BLaER1 (cell line): ENCODE results near the gene RPS6KA5.
"Not testable (repeated sequence)": the region's sequence is repeated elsewhere in the genome, so short reads cannot be mapped to it uniquely, and the experiment has no call there.

ENCODE experiments used
- H3K27ac ChIP-seq: shearing (Covaris generic); formaldehyde crosslinking; 2 replicates; pipeline ENCODE4 v1.8.1; 2022
- H3K27me3 ChIP-seq: shearing (Covaris generic); formaldehyde crosslinking; 2 replicates; pipeline ENCODE4 v1.8.1; 2022
- H3K36me3 ChIP-seq: shearing (Covaris generic); formaldehyde crosslinking; 2 replicates; pipeline ENCODE4 v1.8.1; 2022
- H3K4me1 ChIP-seq: shearing (Covaris generic); formaldehyde crosslinking; 2 replicates; pipeline ENCODE4 v1.8.1; 2022
- H3K4me2 ChIP-seq: shearing (Covaris generic); formaldehyde crosslinking; 2 replicates; pipeline ENCODE4 v1.8.1; 2022
- H3K4me3 ChIP-seq: shearing (Covaris generic); formaldehyde crosslinking; 2 replicates; pipeline ENCODE4 v1.8.1; 2022
- H3K9ac ChIP-seq: shearing (Covaris generic); formaldehyde crosslinking; 2 replicates; pipeline ENCODE4 v1.8.1; 2022
- H3K9me3 ChIP-seq: shearing (Covaris generic); formaldehyde crosslinking; 2 replicates; pipeline ENCODE4 v1.8.1; 2022
- H4K20me1 ChIP-seq: shearing (Covaris generic); formaldehyde crosslinking; 2 replicates; pipeline ENCODE4 v1.8.1; 2022
- Cebpa-rat ChIP-seq: shearing (Covaris generic); IDR thresholded peaks from 2 replicates; pipeline ENCODE4 v1.8.1; 2022

The RPS6KA5 gene

GRCh38 chr14:91060351-91061055 is at the start of gene RPS6KA5:
RPS6KA5 (minus strand) TSS chr14:91060641; CDS start chr14:91060434, 207 bp downstream.
- peaks cover 23% of the 10 kb centered on the region for H3K4me1 ChIP-seq
- no peaks in the 10 kb centered on the region for H3K9me3 ChIP-seq
- no peaks in the 10 kb centered on the region for H4K20me1 ChIP-seq
- peak within 1 kb of the TSS; percentile 84 for H3K9ac ChIP-seq
- peak within 1 kb of the TSS; percentile 86 for H3K4me3 ChIP-seq
- no peaks in the 10 kb centered on the region for H3K36me3 ChIP-seq
- peak within 1 kb of the TSS; percentile 82 for H3K27ac ChIP-seq
- no peaks in the 10 kb centered on the region for H3K27me3 ChIP-seq
- peak within 1 kb of the TSS; percentile 92 for H3K4me2 ChIP-seq
- TF ChIP-seq Cebpa-rat, result no peak

- no peak for TF ChIP-seq Cebpa-rat
Observed at GRCh38 chr14:91108941-91109611, 48.6 kb upstream of the RPS6KA5 start.

GRCh38 chr14:91103116-91103515 is 42.7 kb upstream of the RPS6KA5 start:
- H3K27ac ChIP-seq, result no peak overlapping the region
- H3K27me3 ChIP-seq, result no peaks in the 10 kb centered on the region
- H3K9ac ChIP-seq, result no peak overlapping the region
- H3K4me2 ChIP-seq, result no peak overlapping the region
- H3K36me3 ChIP-seq, result no peaks in the 10 kb centered on the region
- TF ChIP-seq Cebpa-rat, result no peak
- H3K9me3 ChIP-seq, result no peaks in the 10 kb centered on the region
- H3K4me1 ChIP-seq, result peaks cover 6% of the 10 kb centered on the region
- no peaks in the 10 kb centered on the region for H4K20me1 ChIP-seq
- no peak overlapping the region for H3K4me3 ChIP-seq

More at GRCh38 chr14:91108941-91109611, 48.6 kb upstream of the RPS6KA5 start:
- Histone ChIP-seq H3K27me3 (no peaks in the 10 kb centered on the region), H3K4me2 (peak overlapping the region; percentile 69), H3K9me3 (no peaks in the 10 kb centered on the region), H3K4me3 (no peak overlapping the region), H3K27ac (no peak overlapping the region), H3K9ac (no peak overlapping the region), H4K20me1 (no peaks in the 10 kb centered on the region), H3K36me3 (no peaks in the 10 kb centered on the region), H3K4me1 (peaks cover 40% of the 10 kb centered on the region)

- Histone ChIP-seq H3K9ac (no peak overlapping the region), H3K27me3 (no peaks in the 10 kb centered on the region), H3K9me3 (no peaks in the 10 kb centered on the region), H3K27ac (no peak overlapping the region), H4K20me1 (no peaks in the 10 kb centered on the region), H3K4me3 (no peak overlapping the region), H3K36me3 (no peaks in the 10 kb centered on the region), H3K4me2 (no peak overlapping the region), H3K4me1 (no peaks in the 10 kb centered on the region)
- TF ChIP-seq Cebpa-rat, result no peak
Observed at GRCh38 chr14:91100102-91100501, 39.7 kb upstream of the RPS6KA5 start.

GRCh38 chr14:91098591-91098990 is 38.1 kb upstream of the RPS6KA5 start:
- no peak overlapping the region for H3K4me3 ChIP-seq
- H3K4me1 ChIP-seq, result no peaks in the 10 kb centered on the region
- no peak overlapping the region for H3K27ac ChIP-seq
- no peak overlapping the region for H3K9ac ChIP-seq
- H3K27me3 ChIP-seq, result no peaks in the 10 kb centered on the region
- H3K4me2 ChIP-seq, result no peak overlapping the region
- no peaks in the 10 kb centered on the region for H3K9me3 ChIP-seq
- TF ChIP-seq Cebpa-rat, result no peak
- no peaks in the 10 kb centered on the region for H3K36me3 ChIP-seq
- no peaks in the 10 kb centered on the region for H4K20me1 ChIP-seq

- H3K9me3 ChIP-seq, H3K27me3 ChIP-seq, H3K4me2 ChIP-seq, H3K36me3 ChIP-seq, H3K9ac ChIP-seq, H3K4me3 ChIP-seq, H3K27ac ChIP-seq, H3K4me1 ChIP-seq, H4K20me1 ChIP-seq: not testable (repeated sequence)
Observed at GRCh38 chr14:91097657-91098056, 37.2 kb upstream of the RPS6KA5 start.

- Histone ChIP-seq H3K36me3 (no peaks in the 10 kb centered on the region), H3K27ac (no peak overlapping the region), H3K4me3 (no peak overlapping the region), H3K4me2 (no peak overlapping the region), H3K9ac (no peak overlapping the region), H3K4me1 (no peaks in the 10 kb centered on the region), H4K20me1 (no peaks in the 10 kb centered on the region), H3K9me3 (no peaks in the 10 kb centered on the region), H3K27me3 (no peaks in the 10 kb centered on the region)
- no peak for TF ChIP-seq Cebpa-rat
Observed at GRCh38 chr14:91095178-91095577, 34.7 kb upstream of the RPS6KA5 start.

GRCh38 chr14:91094772-91095171 is 34.3 kb upstream of the RPS6KA5 start:
- H3K4me1 ChIP-seq, result no peaks in the 10 kb centered on the region
- H3K9me3 ChIP-seq, result no peaks in the 10 kb centered on the region
- no peaks in the 10 kb centered on the region for H3K27me3 ChIP-seq
- H4K20me1 ChIP-seq, result no peaks in the 10 kb centered on the region
- H3K4me3 ChIP-seq, result no peak overlapping the region
- H3K9ac ChIP-seq, result no peak overlapping the region
- no peak overlapping the region for H3K4me2 ChIP-seq
- H3K36me3 ChIP-seq, result no peaks in the 10 kb centered on the region
- TF ChIP-seq Cebpa-rat, result no peak
- H3K27ac ChIP-seq, result no peak overlapping the region

- not testable (repeated sequence) for H3K4me2 ChIP-seq, H3K4me3 ChIP-seq, H3K27ac ChIP-seq, H4K20me1 ChIP-seq, H3K27me3 ChIP-seq, H3K9me3 ChIP-seq, H3K4me1 ChIP-seq, H3K9ac ChIP-seq, H3K36me3 ChIP-seq
Observed at GRCh38 chr14:91093743-91094472, 33.5 kb upstream of the RPS6KA5 start.

GRCh38 chr14:91092073-91092472 is 31.6 kb upstream of the RPS6KA5 start:
- H3K36me3 ChIP-seq, result no peaks in the 10 kb centered on the region

More at GRCh38 chr14:91092073-91092472, 31.6 kb upstream of the RPS6KA5 start:
- no peak overlapping the region for H3K4me2 ChIP-seq
- H3K9ac ChIP-seq, result no peak overlapping the region
- no peak overlapping the region for H3K27ac ChIP-seq
- H3K4me1 ChIP-seq, result no peaks in the 10 kb centered on the region
- no peaks in the 10 kb centered on the region for H4K20me1 ChIP-seq
- no peaks in the 10 kb centered on the region for H3K27me3 ChIP-seq
- no peaks in the 10 kb centered on the region for H3K9me3 ChIP-seq
- H3K4me3 ChIP-seq, result no peak overlapping the region
- TF ChIP-seq Cebpa-rat, result no peak
